ENCODE measurements around the gene SSC4D. TPM values are rescaled to one million over a fixed set of nuclear protein-coding genes. Genes with fewer than 3 reads are reported as not detected.
A peak's percentile ranks its signal among the peaks of the same experiment; 100 is the strongest.
"Not testable (repeated sequence)": the region's sequence is repeated elsewhere in the genome, so short reads cannot be mapped to it uniquely, and the experiment has no call there.

The SSC4D gene
- total RNA-seq, 2 donors from 2014 or later, result 0.50 to 0.61 TPM

GRCh38 chr7:76403097-76403496 is 6.4 kb downstream of the SSC4D start:
- not testable (repeated sequence) for H3K4me3 Mint-ChIP-seq; H3K36me3 Mint-ChIP-seq (ENCODE audit: low read depth); H3K9me3 Mint-ChIP-seq; H3K27me3 Mint-ChIP-seq; H3K27ac Mint-ChIP-seq; ATAC-seq (replicated peaks); H3K4me1 Mint-ChIP-seq

- H3K4me1 Mint-ChIP-seq, result peaks cover 6% of the 10 kb centered on the region
- no peak for ATAC-seq (replicated peaks)
- no peak overlapping the region for H3K4me3 Mint-ChIP-seq
- no peaks in the 10 kb centered on the region for H3K27me3 Mint-ChIP-seq
- H3K36me3 Mint-ChIP-seq (ENCODE audit: low read depth), result no peaks in the 10 kb centered on the region
- H3K9me3 Mint-ChIP-seq, result no peaks in the 10 kb centered on the region
- no peak overlapping the region for H3K27ac Mint-ChIP-seq
These were observed 9.2 kb downstream of the SSC4D start for GRCh38 chr7:76400248-76400647.

GRCh38 chr7:76397409-76398183 is 11.9 kb downstream of the SSC4D start:
- no peaks in the 10 kb centered on the region for H3K36me3 Mint-ChIP-seq (ENCODE audit: low read depth)
- H3K4me3 Mint-ChIP-seq, result peak overlapping the region; percentile 74
- H3K27ac Mint-ChIP-seq, result peak overlapping the region; percentile 39
- H3K9me3 Mint-ChIP-seq, result no peaks in the 10 kb centered on the region
- peak; percentile 63 for ATAC-seq (replicated peaks)
- peaks cover 6% of the 10 kb centered on the region for H3K4me1 Mint-ChIP-seq
- no peaks in the 10 kb centered on the region for H3K27me3 Mint-ChIP-seq

- Mint-ChIP-seq H3K4me3 (peak overlapping the region; percentile 74), H3K4me1 (peaks cover 6% of the 10 kb centered on the region), H3K36me3 (ENCODE audit: low read depth) (no peaks in the 10 kb centered on the region), H3K27ac (no peak overlapping the region), H3K27me3 (no peaks in the 10 kb centered on the region), H3K9me3 (no peaks in the 10 kb centered on the region)
- no peak for ATAC-seq (replicated peaks)
These were observed 12.6 kb downstream of the SSC4D start for GRCh38 chr7:76396864-76397263.

GRCh38 chr7:76395965-76396726 is 13.4 kb downstream of the SSC4D start:
- Mint-ChIP-seq H3K9me3 (no peaks in the 10 kb centered on the region), H3K4me1 (peaks cover 6% of the 10 kb centered on the region), H3K27ac (peak overlapping the region; percentile 28), H3K4me3 (no peak overlapping the region), H3K27me3 (no peaks in the 10 kb centered on the region), H3K36me3 (ENCODE audit: low read depth) (no peaks in the 10 kb centered on the region)
- no peak for ATAC-seq (replicated peaks)

GRCh38 chr7:76395605-76395964 is 13.9 kb downstream of the SSC4D start:
- H3K9me3 Mint-ChIP-seq; ATAC-seq (replicated peaks); H3K27ac Mint-ChIP-seq; H3K4me3 Mint-ChIP-seq; H3K36me3 Mint-ChIP-seq (ENCODE audit: low read depth); H3K4me1 Mint-ChIP-seq; H3K27me3 Mint-ChIP-seq: not testable (repeated sequence)

GRCh38 chr7:76394957-76395356 is 14.5 kb downstream of the SSC4D start:
- H3K4me3 Mint-ChIP-seq, result no peak overlapping the region
- H3K27me3 Mint-ChIP-seq, result no peaks in the 10 kb centered on the region
- peaks cover 6% of the 10 kb centered on the region for H3K4me1 Mint-ChIP-seq
- no peaks in the 10 kb centered on the region for H3K9me3 Mint-ChIP-seq
- ATAC-seq (replicated peaks), result no peak
- no peak overlapping the region for H3K27ac Mint-ChIP-seq
- no peaks in the 10 kb centered on the region for H3K36me3 Mint-ChIP-seq (ENCODE audit: low read depth)

GRCh38 chr7:76393116-76394031 is 16.1 kb downstream of the SSC4D start:
- Mint-ChIP-seq H3K36me3 (ENCODE audit: low read depth) (no peaks in the 10 kb centered on the region), H3K4me1 (peaks cover 6% of the 10 kb centered on the region), H3K4me3 (peak overlapping the region; percentile 76), H3K9me3 (no peaks in the 10 kb centered on the region), H3K27ac (peak overlapping the region; percentile 79), H3K27me3 (no peaks in the 10 kb centered on the region)
- peak; percentile 89 for ATAC-seq (replicated peaks)

GRCh38 chr7:76392531-76393115 is 16.9 kb downstream of the SSC4D start:
- H3K36me3 Mint-ChIP-seq (ENCODE audit: low read depth), result no peaks in the 10 kb centered on the region
- H3K4me3 Mint-ChIP-seq, result peak overlapping the region; percentile 76
- no peaks in the 10 kb centered on the region for H3K9me3 Mint-ChIP-seq
- no peaks in the 10 kb centered on the region for H3K4me1 Mint-ChIP-seq
- peak overlapping the region; percentile 79 for H3K27ac Mint-ChIP-seq
- no peak for ATAC-seq (replicated peaks)
- no peaks in the 10 kb centered on the region for H3K27me3 Mint-ChIP-seq

- H3K9me3 Mint-ChIP-seq, result no peaks in the 10 kb centered on the region
- no peak for ATAC-seq (replicated peaks)
- no peaks in the 10 kb centered on the region for H3K36me3 Mint-ChIP-seq (ENCODE audit: low read depth)
- no peaks in the 10 kb centered on the region for H3K27me3 Mint-ChIP-seq
- H3K4me3 Mint-ChIP-seq, result no peak overlapping the region
- no peak overlapping the region for H3K27ac Mint-ChIP-seq
- no peaks in the 10 kb centered on the region for H3K4me1 Mint-ChIP-seq
These were observed 19.4 kb downstream of the SSC4D start for GRCh38 chr7:76390092-76390491.

GRCh38 chr7:76387789-76388188 is 21.7 kb downstream of the SSC4D start:
- H3K4me3 Mint-ChIP-seq; H3K27me3 Mint-ChIP-seq; H3K27ac Mint-ChIP-seq; H3K4me1 Mint-ChIP-seq; ATAC-seq (replicated peaks); H3K9me3 Mint-ChIP-seq; H3K36me3 Mint-ChIP-seq (ENCODE audit: low read depth): not testable (repeated sequence)

- no peak for ATAC-seq (replicated peaks)
- Mint-ChIP-seq H3K4me3 (no peak overlapping the region), H3K9me3 (no peaks in the 10 kb centered on the region), H3K36me3 (ENCODE audit: low read depth) (no peaks in the 10 kb centered on the region), H3K4me1 (no peaks in the 10 kb centered on the region), H3K27me3 (no peaks in the 10 kb centered on the region), H3K27ac (no peak overlapping the region)
These were observed 22.7 kb downstream of the SSC4D start for GRCh38 chr7:76386691-76387260.

GRCh38 chr7:76383089-76383944 is 26.2 kb downstream of the SSC4D start:
- Mint-ChIP-seq H3K4me3 (no peak overlapping the region), H3K4me1 (no peaks in the 10 kb centered on the region), H3K27me3 (no peaks in the 10 kb centered on the region), H3K9me3 (no peaks in the 10 kb centered on the region), H3K27ac (no peak overlapping the region), H3K36me3 (ENCODE audit: low read depth) (no peaks in the 10 kb centered on the region)
- no peak for ATAC-seq (replicated peaks)
